Measurements from ENCODE around the gene IMMT.

Gene IMMT

GRCh38 chr2:86199834-86200177 is 4.5 kb upstream of the IMMT start:
- DNase-seq (ENCODE audit: low read depth) = no peak

- no peak for DNase-seq (ENCODE audit: low read depth)
Observed at GRCh38 chr2:86195808-86196387, 636 bp upstream of the IMMT start.

GRCh38 chr2:86194751-86195054 is 559 bp downstream of the IMMT start:
- no peak for DNase-seq (ENCODE audit: low read depth)

- DNase-seq (ENCODE audit: low read depth) = no peak
Observed at GRCh38 chr2:86193901-86194567, 1.2 kb downstream of the IMMT start.

GRCh38 chr2:86189782-86190416 is 5.4 kb downstream of the IMMT start:
- DNase-seq (ENCODE audit: low read depth) = no peak

GRCh38 chr2:86186431-86186830 is 8.8 kb downstream of the IMMT start:
- DNase-seq (ENCODE audit: low read depth) = no peak

- DNase-seq (ENCODE audit: low read depth) = no peak
Observed at GRCh38 chr2:86185517-86186212, 9.6 kb downstream of the IMMT start.

GRCh38 chr2:86176597-86176996 is 18.7 kb downstream of the IMMT start:
- peak; percentile 45 for DNase-seq (ENCODE audit: low read depth)

- DNase-seq (ENCODE audit: low read depth) = no peak
Observed at GRCh38 chr2:86175828-86176227, 19.4 kb downstream of the IMMT start.

GRCh38 chr2:86174445-86174844 is 20.8 kb downstream of the IMMT start:
- no peak for DNase-seq (ENCODE audit: low read depth)

- DNase-seq (ENCODE audit: low read depth) = no peak
Observed at GRCh38 chr2:86172610-86173009, 22.7 kb downstream of the IMMT start.

- no peak for DNase-seq (ENCODE audit: low read depth)
Observed at GRCh38 chr2:86171295-86171694, 24.0 kb downstream of the IMMT start.

- DNase-seq (ENCODE audit: low read depth) = no peak
Observed at GRCh38 chr2:86170449-86170848, 24.8 kb downstream of the IMMT start.

- DNase-seq (ENCODE audit: low read depth) = peak; percentile 95
Observed at GRCh38 chr2:86160156-86160952, 34.9 kb downstream of the IMMT start.

- no peak for DNase-seq (ENCODE audit: low read depth)
Observed at GRCh38 chr2:86158286-86158685, 37.0 kb downstream of the IMMT start.

- DNase-seq (ENCODE audit: low read depth) = peak; percentile 21
Observed at GRCh38 chr2:86157009-86157556, 38.2 kb downstream of the IMMT start.

- DNase-seq (ENCODE audit: low read depth) = no peak
Observed at GRCh38 chr2:86150502-86150901, 44.8 kb downstream of the IMMT start.

GRCh38 chr2:86147793-86148192 is 47.5 kb downstream of the IMMT start:
- no peak for DNase-seq (ENCODE audit: low read depth)

GRCh38 chr2:86143926-86144685 is 51.2 kb downstream of the IMMT start:
- DNase-seq (ENCODE audit: low read depth) = no peak

GRCh38 chr2:86143307-86143706 is 52.0 kb downstream of the IMMT start:
- peak; percentile 12 for DNase-seq (ENCODE audit: low read depth)
